Gastroesophageal sphincter (tissue), 3 donors: ENCODE data around the gene SLC25A27.

ENCODE experiments used
- CTCF ChIP-seq, 4 experiments: fragments of 200-600 bp in 2 of 4; fragments of 450-650 bp in 2 of 4; sonication (generic) in 1 of 4; IDR thresholded peaks; one replicate each; pipeline ENCODE4 v1.5.1; 2017 to 2019; ENCODE audit warnings: antibody characterized with exemption in 4 of 4, mild to moderate bottlenecking in 2 of 4, moderate library complexity in 2 of 4
- POLR2A ChIP-seq, 2 donors: fragments of 450-650 bp; IDR thresholded peaks; one replicate each; pipeline ENCODE4 v1.6.1; 2017; ENCODE audit warnings: antibody characterized with exemption in 2 of 2, mild to moderate bottlenecking in 2 of 2, moderate library complexity in 1 of 2
- POLR2AphosphoS5 ChIP-seq: sonication (generic); formaldehyde crosslinking; IDR thresholded peaks from one replicate; pipeline ENCODE4 v1.6.1; 2017; ENCODE audit warnings: antibody characterized with exemption

GRCh38 chr6:46711491-46711890 lies 58.7 kb downstream of the SLC25A27 start:
- TF ChIP-seq CTCF (IDR thresholded peaks at IDR 0.05): no peak
- TF ChIP-seq POLR2AphosphoS5: no peak
- no peak for TF ChIP-seq POLR2A (IDR thresholded peaks at IDR 0.05)
